B cell (primary cell): ENCODE data around the gene RRAS2. TPM values are rescaled to one million over a fixed set of nuclear protein-coding genes. Genes with fewer than 3 reads are reported as not detected.

Experiments
- ATAC-seq: fragments of 200-7000 bp; cut with Tn5 transposase; one replicate; pipeline ENCODE4 v1.10.0; 2021; ENCODE audit warnings: low read depth, mild to moderate bottlenecking, moderate number of reproducible peaks, moderate library complexity
- CTCF ChIA-PET: fragments of 350-600 bp; sonication (Branson Sonifier 250); formaldehyde crosslinking; loops from one replicate; lab custom pipeline; 2021; ENCODE audit warnings: antibody characterized with exemption, inconsistent platforms; lab: Charles Lee
- POLR2A ChIA-PET: fragments of 350-600 bp; sonication (Branson Sonifier 250); formaldehyde crosslinking; loops from one replicate; lab custom pipeline; 2021; ENCODE audit warnings: antibody characterized with exemption; lab: Charles Lee
- DNase-seq: peaks from one replicate; pipeline ENCODE4 v3.0.0; 2013
- H2AFZ ChIP-seq: 2 replicates; pipeline ENCODE4 v1.6.1; 2012; ENCODE audit warnings: mild to moderate bottlenecking, low read depth, low read length; ENCODE audit not compliant: insufficient read depth, poor library complexity, severe bottlenecking
- H3K27ac ChIP-seq, 2 donors: 1 replicate in 1 of 2; 2 replicates in 1 of 2; pipeline ENCODE4 v1.5.1; 2012 to 2013; ENCODE audit warnings: low read length in 2 of 2, mild to moderate bottlenecking in 2 of 2, moderate library complexity in 1 of 2
- H3K27me3 ChIP-seq, 4 experiments: fragments of 200-600 bp in 1 of 4; sonication (generic) in 1 of 4; replicated peaks in 1 of 4; 1 replicate in 2 of 4; 2 replicates in 2 of 4; pipeline versions ENCODE4 v1.6.1 to v1.7.0; 2013 to 2016; ENCODE audit warnings: low read length in 3 of 4, mild to moderate bottlenecking in 2 of 4, mixed read lengths in 1 of 4, moderate library complexity in 1 of 4; ENCODE audit not compliant: insufficient read depth in 4 of 4, control insufficient read depth in 3 of 4; ENCODE audit errors: control extremely low read depth in 1 of 4
- H3K36me3 ChIP-seq, 2 experiments: replicated peaks in 1 of 2; 1 replicate in 1 of 2; 2 replicates in 1 of 2; pipeline versions ENCODE4 v1.6.1 to v1.7.1; 2013; ENCODE audit warnings: low read length in 1 of 2; ENCODE audit not compliant: insufficient read depth in 2 of 2, control insufficient read depth in 1 of 2; ENCODE audit errors: control extremely low read depth in 1 of 2, extremely low read depth in 1 of 2
- H3K4me1 ChIP-seq, 2 donors: fragments of 200-600 bp in 1 of 2; sonication (generic) in 1 of 2; 1 replicate in 1 of 2; 2 replicates in 1 of 2; pipeline versions ENCODE4 v1.5.1 to v1.6.1; 2013 to 2017; ENCODE audit warnings: low read length in 2 of 2; ENCODE audit not compliant: control insufficient read depth in 2 of 2, insufficient read depth in 2 of 2
- H3K4me2 ChIP-seq: replicated peaks from 2 replicates; pipeline ENCODE3; 2012; ENCODE audit warnings: mild to moderate bottlenecking, low read depth, low read length; ENCODE audit not compliant: poor library complexity, severe bottlenecking
- H3K4me3 ChIP-seq, 5 experiments: fragments of 200-600 bp in 1 of 5; sonication (generic) in 1 of 5; 1 replicate in 3 of 5; 2 replicates in 2 of 5; pipeline versions ENCODE4 v1.5.1 to v1.7.0; 2011 to 2016; ENCODE audit warnings: low read length in 4 of 5, mild to moderate bottlenecking in 4 of 5, low read depth in 2 of 5, control low read depth in 1 of 5, moderate library complexity in 1 of 5; ENCODE audit not compliant: insufficient read depth in 1 of 5; ENCODE audit errors: control extremely low read depth in 1 of 5, extremely low read depth in 1 of 5
- H3K79me2 ChIP-seq: fragments of 200-600 bp; sonication (generic); one replicate; pipeline ENCODE4 v1.6.0; 2016; ENCODE audit warnings: low read length; ENCODE audit not compliant: control insufficient read depth, insufficient read depth
- H3K9ac ChIP-seq: fragments of 200-600 bp; sonication (generic); 2 replicates; pipeline ENCODE4 v1.6.1; 2017; ENCODE audit warnings: mild to moderate bottlenecking, low read length, moderate library complexity
- H3K9me3 ChIP-seq, 3 donors: one replicate each; pipeline versions ENCODE4 v1.6.1 to v1.7.1; 2013; ENCODE audit warnings: low read length in 2 of 3; ENCODE audit not compliant: control insufficient read depth in 2 of 3, insufficient read depth in 1 of 3; ENCODE audit errors: control extremely low read depth in 1 of 3
- H4K20me1 ChIP-seq: 2 replicates; pipeline ENCODE4 v1.6.0; 2012; ENCODE audit warnings: mild to moderate bottlenecking, low read length; ENCODE audit not compliant: insufficient read depth, control insufficient read depth, poor library complexity, severe bottlenecking
- H3K27ac Mint-ChIP-seq: one replicate; pipeline ENCODE4 v1.8.0; 2021; ENCODE audit warnings: mixed read lengths
- H3K27me3 Mint-ChIP-seq: one replicate; pipeline ENCODE4 v1.8.0; 2021; ENCODE audit warnings: mixed read lengths
- H3K4me1 Mint-ChIP-seq: one replicate; pipeline ENCODE4 v1.8.0; 2021; ENCODE audit warnings: mixed read lengths
- H3K4me3 Mint-ChIP-seq: one replicate; pipeline ENCODE4 v1.8.0; 2021; ENCODE audit warnings: mixed read lengths
- H3K9me3 Mint-ChIP-seq: one replicate; pipeline ENCODE4 v1.8.0; 2022; ENCODE audit warnings: mixed read lengths; ENCODE audit not compliant: insufficient read depth
- CTCF ChIP-seq: fragments of 200-600 bp; IDR thresholded peaks from one replicate; pipeline ENCODE4 v1.8.0; 2022; ENCODE audit warnings: antibody characterized with exemption, mild to moderate bottlenecking
- EZH2 ChIP-seq: IDR thresholded peaks from 2 replicates; pipeline ENCODE4 v1.6.1; 2012; ENCODE audit warnings: borderline replicate concordance, low read depth, mild to moderate bottlenecking, moderate library complexity, low read length; ENCODE audit not compliant: insufficient read depth, poor library complexity, severe bottlenecking
- WGBS: methylation state at CpG from one replicate; pipeline ENCODE4 v1.1.5; 2013; ENCODE audit warnings: missing lambda C conversion rate; ENCODE audit not compliant: insufficient coverage; 5-methylcytosine and 5-hydroxymethylcytosine counted together
- intact Hi-C: fragments of 100-400 bp; cut with micrococcal nuclease; formaldehyde crosslinking; loops from one replicate; pipeline ENCODE4 v1.10.0; 2022
- polyA plus RNA-seq: library from polyadenylated mRNA; depleted of rRNA; stranded (reverse); fragments of >200 nt; gene quantifications from 2 replicates; pipeline ENCODE4 v1.2.3, GENCODE V29; 2012
- total RNA-seq, 2 donors: library from RNA; stranded (reverse); fragments of 120-200 nt in 1 of 2; gene quantifications; 1 replicate in 1 of 2; 2 replicates in 1 of 2; pipeline versions ENCODE4 v1.2.3 to v1.2.4, GENCODE V29; 2013 to 2022

RRAS2 gene
- total and polyA plus RNA-seq, 2 donors (not counting 1 experiment from before 2014, with no cell fraction given), result 31.8 to 72.4 TPM

- no peak overlapping the region for H3K4me3 Mint-ChIP-seq
Observed at GRCh38 chr11:14242187-14242586, 116.8 kb downstream of the RRAS2 start.

GRCh38 chr11:14240951-14241350 lies 118.0 kb downstream of the RRAS2 start:
- H3K4me3 ChIP-seq, result no peak overlapping the region
- POLR2A ChIA-PET, result interaction anchor here (0.8 kb wide), 1 partner anchor 470 kb away, joined by 3 read pairs; no protein-coding TSS in a partner anchor
- TF ChIP-seq CTCF (no peak), EZH2 (no peak)

More at GRCh38 chr11:14242187-14242586, 116.8 kb downstream of the RRAS2 start:
- no peak overlapping the region for H3K4me3 ChIP-seq
- no peaks in the 10 kb centered on the region for H3K79me2 ChIP-seq
- no peak overlapping the region for H2AFZ ChIP-seq
- ChIA-PET POLR2A (no interaction called here), CTCF (no interaction called here)
- no peaks in the 10 kb centered on the region for H3K36me3 ChIP-seq
- no peaks in the 10 kb centered on the region for H4K20me1 ChIP-seq
- Mint-ChIP-seq H3K9me3 (no peaks in the 10 kb centered on the region), H3K27ac (no peak overlapping the region), H3K27me3 (peaks cover 6% of the 10 kb centered on the region), H3K4me1 (peaks cover 20% of the 10 kb centered on the region)
- H3K9ac ChIP-seq, result no peak overlapping the region
- no peak for ATAC-seq
- DNase-seq, result no peak
- H3K4me2 ChIP-seq, result no peak overlapping the region
- H3K27ac ChIP-seq, result no peak overlapping the region
- WGBS, result 87% methylated on average over 4 of the region's 4 CpGs
- no peaks in the 10 kb centered on the region for H3K9me3 ChIP-seq
- intact Hi-C loops, result no loop called here
- TF ChIP-seq EZH2, result no peak
- TF ChIP-seq CTCF, result no peak
- H3K27me3 ChIP-seq, result peaks cover 0 to 8% (median 0%) of the 10 kb centered on the region in 4 experiments
- peaks cover 16 to 20% of the 10 kb centered on the region in 2 donors for H3K4me1 ChIP-seq

More at GRCh38 chr11:14240951-14241350, 118.0 kb downstream of the RRAS2 start:
- Mint-ChIP-seq H3K4me3 (no peak overlapping the region), H3K4me1 (peaks cover 32% of the 10 kb centered on the region), H3K27me3 (peaks cover 3% of the 10 kb centered on the region), H3K9me3 (no peaks in the 10 kb centered on the region), H3K27ac (no peak overlapping the region)
- no peak overlapping the region for H3K9ac ChIP-seq
- peaks cover 29 to 33% of the 10 kb centered on the region in 2 donors for H3K4me1 ChIP-seq
- H3K27ac ChIP-seq, result no peak overlapping the region
- no peak for DNase-seq
- H3K4me2 ChIP-seq, result no peak overlapping the region
- intact Hi-C loops, result no loop called here
- no peaks in the 10 kb centered on the region for H3K9me3 ChIP-seq
- CTCF ChIA-PET, result interaction anchor here (1.1 to 2.1 kb wide), 2 partner anchors 8 to 10 kb away, joined by 3 to 7 read pairs; no protein-coding TSS in a partner anchor
- H4K20me1 ChIP-seq, result no peaks in the 10 kb centered on the region
- 100% methylated on average over 1 of the region's 4 CpGs for WGBS
- no peak for ATAC-seq
- no peak overlapping the region for H2AFZ ChIP-seq
- H3K27me3 ChIP-seq, result peaks cover 0 to 8% (median 0%) of the 10 kb centered on the region in 4 experiments
- no peaks in the 10 kb centered on the region for H3K36me3 ChIP-seq
- no peaks in the 10 kb centered on the region for H3K79me2 ChIP-seq
